Measurements from ENCODE around the gene ISOC2.

DNA sequence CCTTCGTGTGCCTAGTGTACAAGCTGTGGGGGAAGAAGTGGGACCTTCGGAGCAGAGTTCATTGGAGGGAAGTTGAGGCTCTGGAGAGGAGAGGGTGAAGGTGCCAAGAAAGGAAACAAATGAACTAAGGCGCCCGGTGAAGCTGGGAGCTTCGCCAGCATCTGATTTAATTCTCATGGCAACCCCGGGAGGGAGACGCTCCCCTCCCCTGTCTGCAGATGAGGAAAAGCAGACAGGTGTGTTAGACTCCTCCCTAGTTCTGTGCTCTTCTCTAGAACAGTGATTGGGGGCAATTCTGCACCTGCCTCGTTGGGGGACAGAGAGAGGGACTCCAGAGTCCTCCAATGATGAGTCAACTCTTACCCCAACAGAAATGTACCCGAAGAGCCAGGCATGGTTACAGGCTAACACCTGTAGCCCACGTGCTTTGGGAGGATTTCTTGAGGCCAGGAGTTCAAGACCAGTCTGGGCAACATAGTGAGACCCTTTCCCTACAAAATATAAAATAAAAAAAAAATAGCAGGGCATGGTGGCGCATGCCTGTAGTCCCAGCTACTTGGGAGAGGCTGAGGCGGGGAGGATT lies 31.0 kb upstream of the ISOC2 start:
- TF ChIP-seq, protein P1, sequence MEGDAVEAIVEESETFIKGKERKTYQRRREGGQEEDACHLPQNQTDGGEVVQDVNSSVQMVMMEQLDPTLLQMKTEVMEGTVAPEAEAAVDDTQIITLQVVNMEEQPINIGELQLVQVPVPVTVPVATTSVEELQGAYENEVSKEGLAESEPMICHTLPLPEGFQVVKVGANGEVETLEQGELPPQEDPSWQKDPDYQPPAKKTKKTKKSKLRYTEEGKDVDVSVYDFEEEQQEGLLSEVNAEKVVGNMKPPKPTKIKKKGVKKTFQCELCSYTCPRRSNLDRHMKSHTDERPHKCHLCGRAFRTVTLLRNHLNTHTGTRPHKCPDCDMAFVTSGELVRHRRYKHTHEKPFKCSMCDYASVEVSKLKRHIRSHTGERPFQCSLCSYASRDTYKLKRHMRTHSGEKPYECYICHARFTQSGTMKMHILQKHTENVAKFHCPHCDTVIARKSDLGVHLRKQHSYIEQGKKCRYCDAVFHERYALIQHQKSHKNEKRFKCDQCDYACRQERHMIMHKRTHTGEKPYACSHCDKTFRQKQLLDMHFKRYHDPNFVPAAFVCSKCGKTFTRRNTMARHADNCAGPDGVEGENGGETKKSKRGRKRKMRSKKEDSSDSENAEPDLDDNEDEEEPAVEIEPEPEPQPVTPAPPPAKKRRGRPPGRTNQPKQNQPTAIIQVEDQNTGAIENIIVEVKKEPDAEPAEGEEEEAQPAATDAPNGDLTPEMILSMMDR (IDR thresholded peaks at IDR 0.05; ENCODE audit: low read depth, low read length) = no peak
- no peak for TF ChIP-seq POLR2A (IDR thresholded peaks at IDR 0.05; ENCODE audit: extremely low read depth, insufficient read length)
- no peak for TF ChIP-seq MYC (IDR thresholded peaks at IDR 0.05; ENCODE audit: low read depth, low read length)

Data from NB4 (cell line).